PC-9 (cell line): ENCODE measurements around the gene EI24.

Experiments
- CTCF ChIP-seq: fragments of 200-600 bp; sonication (generic); conservative IDR thresholded peaks from 2 replicates; pipeline ENCODE4 v1.6.1; 2017; ENCODE audit warnings: mixed run types, antibody characterized with exemption, mild to moderate bottlenecking, moderate library complexity
- EZH2 ChIP-seq: fragments of 200-600 bp; sonication (generic); IDR thresholded peaks from 2 replicates; pipeline ENCODE4 v1.8.0; 2017; ENCODE audit warnings: antibody characterized with exemption, low read depth

GRCh38 chr11:125587480-125587879 is 18.2 kb downstream of the EI24 start:
- no peak for TF ChIP-seq EZH2
- TF ChIP-seq CTCF = no peak
